ENCODE measurements around the gene TNRC6B.

DNA sequence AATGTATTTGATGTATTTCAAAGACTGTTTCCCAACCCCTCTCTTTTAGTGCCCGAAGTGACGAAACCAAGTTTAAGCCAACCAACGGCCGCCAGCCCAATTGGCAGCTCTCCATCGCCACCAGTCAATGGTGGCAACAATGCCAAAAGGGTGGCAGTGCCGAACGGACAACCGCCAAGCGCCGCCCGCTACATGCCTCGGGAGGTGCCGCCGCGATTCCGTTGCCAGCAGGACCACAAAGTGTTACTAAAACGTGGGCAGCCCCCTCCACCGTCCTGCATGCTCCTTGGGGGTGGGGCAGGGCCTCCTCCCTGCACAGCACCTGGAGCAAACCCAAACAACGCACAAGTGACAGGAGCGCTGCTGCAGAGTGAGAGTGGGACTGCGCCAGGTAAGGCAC lies 84.1 kb downstream of the TNRC6B start:
- TF ChIP-seq EZH2phosphoT487 (IDR thresholded peaks at IDR 0.05) (no peak), CTCF (IDR thresholded peaks at IDR 0.05) (no peak), EZH2 (IDR thresholded peaks at IDR 0.05) (no peak)

All from neural progenitor cell (in vitro differentiated cells).